Activated T-cell treated with anti-CD3 and anti-CD28 coated beads, Interleukin-2, amount 50 U/mL, for 1 hour (primary cell): ENCODE measurements around the gene CAMK1D.
"Not testable (repeated sequence)": the region's sequence is repeated elsewhere in the genome, so short reads cannot be mapped to it uniquely, and the experiment has no call there.

Experiments used
- DNase-seq: peaks from one replicate; pipeline ENCODE4 v3.0.0-alpha.2; 2020

CAMK1D gene

DNA sequence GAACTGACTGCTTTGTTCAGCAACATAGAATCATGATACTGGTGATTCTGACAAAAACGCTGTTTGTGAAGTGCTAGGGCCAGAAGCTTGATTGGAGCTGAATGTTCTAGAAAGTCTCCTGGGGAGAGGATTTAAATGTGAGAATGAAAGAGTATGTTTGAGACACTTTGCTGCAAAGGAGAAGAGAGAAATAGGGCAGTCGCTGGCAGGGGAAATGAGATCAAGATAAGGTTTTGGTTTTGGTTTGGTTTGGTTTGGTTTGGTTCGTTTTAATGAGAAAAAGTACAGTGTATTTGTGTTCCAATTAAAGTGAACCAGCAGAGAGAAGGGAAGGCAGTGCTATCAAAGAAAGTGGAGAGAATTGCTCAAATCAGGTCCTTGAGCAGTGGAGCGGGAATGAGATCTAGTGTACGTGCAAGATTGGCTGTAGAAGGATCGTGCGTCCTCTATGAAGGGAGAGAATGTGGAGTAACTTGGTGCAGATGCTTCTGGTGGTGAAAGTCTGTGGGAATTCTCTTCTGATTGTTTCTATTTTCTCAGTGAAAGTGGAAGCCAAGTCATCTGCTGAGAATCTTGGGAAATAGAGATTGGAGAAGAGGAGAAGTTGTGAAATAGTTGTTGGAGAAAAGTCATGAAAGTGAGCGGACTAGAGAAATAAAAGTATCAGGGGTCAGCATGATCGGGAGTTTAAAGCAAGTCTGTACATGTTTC, 381.6 kb downstream of the CAMK1D start:
- no peak for DNase-seq

DNA sequence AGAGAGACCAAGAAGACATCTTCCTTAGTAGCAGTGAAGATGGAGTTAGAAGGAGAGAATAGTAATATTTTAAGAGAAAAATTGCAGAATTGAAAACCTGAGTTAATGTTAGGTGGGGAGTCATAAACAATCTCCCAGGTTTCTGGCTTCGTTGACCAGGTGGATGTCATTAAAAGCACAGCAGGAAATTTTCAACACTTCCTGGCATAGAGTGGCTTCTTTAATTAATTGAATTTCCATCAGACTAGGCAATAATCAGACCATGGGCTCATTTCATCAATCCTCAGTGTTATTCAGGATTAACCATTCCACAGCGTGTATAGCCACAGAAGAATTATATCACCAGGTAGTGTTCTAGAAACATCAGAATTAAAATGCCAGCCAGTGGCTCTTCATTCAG, 383.9 kb downstream of the CAMK1D start:
- no peak for DNase-seq

DNA sequence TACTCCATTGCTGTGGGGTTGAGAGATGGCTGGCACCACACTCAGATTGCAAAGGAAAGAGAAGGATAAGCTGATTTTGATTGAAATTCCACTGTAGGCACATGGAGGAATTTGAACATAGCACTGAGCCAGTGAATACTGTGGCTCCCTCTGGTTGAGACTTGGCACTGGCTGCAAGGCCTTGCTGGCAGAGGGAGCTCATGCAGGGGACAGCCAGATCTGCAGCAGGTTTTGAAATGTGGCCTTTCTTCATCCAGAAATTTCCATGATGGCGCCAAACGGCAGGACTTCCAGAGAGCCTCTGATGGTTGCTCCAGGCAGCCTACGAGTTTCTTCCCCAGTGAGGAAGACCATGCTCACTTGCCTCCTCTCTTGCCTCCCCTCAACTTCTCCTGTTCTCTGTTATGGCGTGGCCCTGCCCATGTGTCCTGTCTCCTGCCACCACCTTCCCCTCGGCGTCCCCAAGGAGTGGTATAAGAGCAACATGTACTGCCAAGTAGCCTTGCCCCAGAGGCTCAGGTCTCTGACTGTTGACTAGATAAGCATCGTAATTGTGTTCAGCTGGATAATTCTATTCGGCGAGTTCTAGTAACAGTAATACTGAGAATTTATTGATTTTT, 386.6 kb downstream of the CAMK1D start:
- DNase-seq = no peak

DNA sequence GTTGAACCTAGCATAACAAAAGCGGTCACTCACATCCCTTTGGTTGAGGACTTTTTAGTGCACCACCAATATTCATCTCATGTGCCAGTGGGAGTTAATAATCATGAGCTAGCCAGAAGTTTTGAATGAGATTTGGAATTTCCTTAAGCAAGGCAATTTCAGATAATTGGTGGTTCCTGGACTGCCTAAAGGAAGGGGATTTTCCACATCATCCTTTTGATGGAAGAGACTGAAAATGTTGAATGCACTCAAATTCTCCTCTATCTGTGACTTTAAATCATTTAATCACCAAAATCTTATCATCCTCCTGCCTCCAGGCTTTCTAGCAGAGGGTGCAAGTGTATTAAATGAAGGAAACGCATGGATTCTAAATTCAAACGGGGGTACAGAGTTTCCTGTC, 391.5 kb downstream of the CAMK1D start:
- no peak for DNase-seq

DNA sequence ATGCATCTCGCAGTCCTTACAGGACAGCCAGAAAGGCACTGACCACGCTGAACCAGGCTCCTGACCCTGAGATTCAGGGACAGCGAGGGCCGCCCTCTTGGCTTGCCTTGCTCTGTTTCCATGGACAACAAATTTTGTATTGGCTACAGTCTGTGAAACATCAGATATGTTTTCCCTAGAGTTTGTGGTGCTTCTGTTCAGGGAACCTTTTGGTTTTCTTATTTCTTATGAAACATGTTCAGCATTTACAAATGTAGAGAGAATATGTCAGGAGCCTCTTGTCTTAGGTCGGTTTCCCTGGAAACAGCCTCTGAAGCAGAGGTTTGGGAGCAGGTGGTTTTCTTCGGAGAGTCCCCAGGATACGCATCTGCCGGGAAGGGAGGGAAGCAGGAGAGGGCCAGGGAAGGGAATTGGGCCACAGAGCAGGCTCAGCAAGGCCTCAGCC, 392.0 kb downstream of the CAMK1D start:
- no peak for DNase-seq

DNA sequence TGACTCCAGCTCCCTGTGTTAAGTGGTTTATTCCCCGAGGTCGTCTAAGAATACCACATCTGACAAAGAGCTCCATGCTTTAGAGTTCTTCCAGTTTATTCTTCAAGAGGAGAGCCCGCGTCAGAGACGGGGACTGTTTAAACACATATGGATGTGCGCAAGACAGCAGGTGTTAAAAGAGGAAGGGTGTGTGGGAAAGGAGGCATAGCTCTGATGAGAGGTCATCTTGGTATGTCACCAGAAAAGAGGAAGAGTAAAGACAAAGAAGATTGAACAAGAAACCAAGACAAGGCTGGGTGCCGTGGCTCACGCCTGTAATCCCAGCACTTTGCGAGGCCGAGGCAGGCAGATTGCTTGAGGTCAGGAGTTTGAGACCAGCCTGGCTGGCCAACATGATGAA, 393.4 kb downstream of the CAMK1D start:
- no peak for DNase-seq

DNA sequence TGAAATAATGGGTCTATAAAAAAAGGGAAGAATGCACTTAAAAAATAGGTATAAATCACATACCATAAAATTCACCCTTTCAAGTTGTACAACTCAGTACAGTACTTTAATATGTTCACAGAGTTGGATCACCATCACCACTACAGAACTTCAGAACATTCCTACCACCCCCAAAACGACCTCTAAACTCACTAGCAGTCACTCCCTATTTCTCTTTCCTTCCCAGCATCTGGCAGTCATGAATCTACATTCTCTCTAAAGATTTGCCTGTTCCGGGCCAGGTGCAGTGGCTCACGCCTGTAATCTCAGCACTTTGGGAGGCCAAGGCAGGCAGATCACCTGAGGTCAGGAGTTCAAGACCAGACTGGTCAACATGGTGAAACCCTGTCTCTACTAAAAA, 394.1 kb downstream of the CAMK1D start:
- not testable (repeated sequence) for DNase-seq

DNA sequence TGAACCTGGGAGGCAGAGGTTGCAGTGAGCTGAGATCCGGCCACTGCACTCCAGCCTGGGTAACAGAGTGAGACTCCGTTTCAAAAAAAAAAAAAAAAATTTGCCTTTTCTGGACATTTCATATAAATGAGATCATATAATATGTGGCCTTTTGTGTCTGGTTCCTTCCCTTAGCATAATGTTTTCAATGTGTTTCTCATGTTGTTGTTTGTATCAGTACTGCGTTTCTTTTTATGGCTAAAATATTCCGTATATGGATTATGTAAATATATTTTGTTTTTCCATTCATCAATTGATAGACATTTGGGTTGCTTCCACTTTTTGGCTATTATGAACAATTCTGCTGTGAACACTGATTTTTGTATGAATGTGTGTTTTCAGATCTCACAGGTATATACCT, 394.6 kb downstream of the CAMK1D start:
- DNase-seq = no peak

DNA sequence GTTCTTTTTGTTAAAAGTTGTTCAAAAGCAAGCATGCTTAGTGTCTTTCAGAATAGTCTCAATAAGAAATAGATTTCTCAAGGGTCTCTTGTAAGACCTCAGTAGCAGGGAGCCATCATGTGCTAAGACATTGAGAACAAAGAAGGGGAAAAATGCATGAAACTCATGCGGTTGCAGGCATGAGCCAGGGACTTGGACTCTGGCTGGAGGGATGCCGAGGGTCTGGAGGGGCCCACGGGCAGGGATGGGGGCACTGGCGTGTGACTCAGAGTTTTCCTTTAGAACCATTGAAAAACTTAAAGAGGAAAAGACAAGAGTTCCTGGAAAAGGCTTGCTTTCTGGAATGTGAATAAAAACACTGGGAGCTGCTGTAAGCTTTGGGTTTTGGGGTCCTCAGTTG, 398.8 kb downstream of the CAMK1D start:
- DNase-seq = no peak

DNA sequence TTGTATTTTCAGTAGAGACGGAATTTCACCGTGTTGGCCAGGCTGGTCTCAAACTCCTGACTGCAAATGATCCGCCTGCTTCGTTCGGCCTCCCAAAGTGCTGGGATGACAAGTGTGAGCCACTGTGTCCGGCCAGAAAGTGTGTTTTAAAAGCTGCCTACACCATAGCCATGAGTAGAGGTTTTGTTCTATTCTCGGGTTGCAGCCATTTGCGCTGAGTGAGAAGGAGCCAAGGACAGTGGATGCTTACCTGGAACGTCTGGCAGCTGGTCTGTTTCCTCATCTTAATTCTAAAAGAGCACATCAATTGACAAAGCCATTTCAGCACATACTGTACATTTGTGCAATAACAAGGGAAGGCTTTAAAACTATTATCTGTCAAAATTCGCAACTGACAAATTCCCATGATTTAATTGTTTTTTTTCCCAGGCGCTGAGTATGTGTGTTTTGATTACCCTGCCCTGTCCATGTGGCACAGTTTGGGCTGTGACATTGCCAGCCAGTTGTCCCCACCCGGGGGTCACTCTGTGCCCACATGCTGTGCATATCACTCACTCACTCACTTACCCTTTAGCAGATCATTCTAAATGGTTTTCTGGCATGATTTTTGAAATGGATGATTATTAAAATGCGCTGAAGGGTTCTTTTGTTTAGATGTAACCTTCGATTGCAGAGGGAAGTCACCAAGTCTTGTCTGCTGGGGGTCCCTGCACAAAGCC, 400.6 kb downstream of the CAMK1D start:
- no peak for DNase-seq

DNA sequence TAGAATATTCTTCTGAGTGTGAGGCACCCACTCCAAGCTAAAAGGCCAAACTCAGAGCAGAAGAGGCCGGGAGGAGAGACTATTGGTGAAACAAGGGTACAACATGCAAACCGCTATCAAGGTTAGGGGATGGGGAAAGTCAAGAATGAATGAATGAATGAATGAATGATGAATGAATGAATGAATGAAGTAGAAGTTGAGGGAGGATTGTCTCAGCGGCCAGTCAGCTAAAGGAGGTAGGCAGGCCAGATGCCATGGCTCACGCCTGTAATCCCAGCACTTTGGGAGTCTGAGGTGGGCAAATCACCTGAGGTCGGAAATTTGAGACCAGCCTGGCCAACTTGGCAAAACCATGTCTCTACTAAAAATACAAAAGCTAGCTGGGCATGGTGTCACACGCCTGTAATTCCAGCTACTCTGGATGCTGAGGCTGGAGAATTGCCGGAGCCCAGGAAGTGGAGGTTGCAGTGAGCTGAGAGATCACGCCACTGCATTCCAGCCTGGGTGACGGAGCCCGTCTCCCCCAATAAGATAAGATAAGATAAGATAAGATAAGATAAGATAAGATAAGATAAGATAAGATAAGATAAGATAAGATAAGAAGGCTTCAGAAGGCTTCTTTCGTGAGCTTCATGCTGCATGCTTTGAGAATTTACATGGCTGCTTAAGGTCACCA, 401.3 kb downstream of the CAMK1D start:
- DNase-seq = no peak

DNA sequence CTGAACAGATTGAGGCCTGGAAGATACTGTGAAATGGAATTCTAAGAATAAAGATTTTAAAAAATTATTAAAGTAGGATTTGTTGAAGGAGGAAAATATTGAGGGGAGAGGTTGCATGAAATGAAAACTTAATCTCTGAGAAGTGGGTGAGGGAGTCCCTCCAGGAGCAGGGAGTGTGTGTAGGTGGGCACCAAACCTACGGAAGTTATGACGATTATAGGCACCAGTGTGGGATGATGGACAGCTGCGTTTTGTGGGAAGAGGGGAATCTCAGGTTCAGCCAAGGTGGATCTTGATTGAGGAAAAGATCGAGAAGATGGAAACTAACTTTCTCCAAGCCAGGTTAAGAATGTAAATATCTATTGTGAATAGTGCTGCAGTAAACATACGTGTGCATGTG, 405.7 kb downstream of the CAMK1D start:
- DNase-seq = no peak

DNA sequence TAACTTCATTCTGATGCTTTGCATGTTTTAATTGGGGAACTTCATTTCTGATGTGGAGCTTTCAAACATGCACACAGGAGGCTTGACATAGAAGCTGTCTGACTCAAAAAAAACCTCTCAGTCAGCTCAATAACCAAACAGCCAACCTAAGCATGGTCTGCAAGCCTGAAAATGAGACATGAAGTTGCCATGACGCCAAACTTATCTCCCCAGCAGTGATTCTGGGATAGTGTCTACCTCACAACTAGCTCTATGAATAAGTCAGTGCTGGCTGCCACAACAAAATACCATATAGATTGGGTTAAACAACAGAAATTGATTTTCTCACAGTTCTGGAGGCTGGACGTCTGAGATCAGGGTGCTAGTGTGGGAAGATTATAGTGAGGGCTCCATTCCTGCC, 408.0 kb downstream of the CAMK1D start:
- no peak for DNase-seq

DNA sequence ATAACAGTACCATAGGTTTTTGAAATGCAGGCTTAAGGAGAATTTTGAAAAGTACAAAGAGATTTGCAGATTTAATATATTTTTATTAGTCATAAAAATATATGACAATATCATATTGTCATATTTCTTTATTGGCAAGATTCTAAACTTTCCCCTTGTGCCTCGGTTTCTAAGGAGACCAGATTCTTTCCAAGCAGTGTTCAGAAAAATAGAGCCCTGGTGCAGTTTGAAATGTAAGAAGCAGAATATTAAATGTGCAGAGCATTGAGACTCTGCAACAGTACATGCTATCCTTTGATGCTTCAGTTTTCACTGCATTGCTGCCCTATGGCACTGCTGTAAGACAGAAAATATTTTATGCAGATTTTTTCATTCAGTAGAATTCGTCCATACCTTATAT, 408.9 kb downstream of the CAMK1D start:
- no peak for DNase-seq

DNA sequence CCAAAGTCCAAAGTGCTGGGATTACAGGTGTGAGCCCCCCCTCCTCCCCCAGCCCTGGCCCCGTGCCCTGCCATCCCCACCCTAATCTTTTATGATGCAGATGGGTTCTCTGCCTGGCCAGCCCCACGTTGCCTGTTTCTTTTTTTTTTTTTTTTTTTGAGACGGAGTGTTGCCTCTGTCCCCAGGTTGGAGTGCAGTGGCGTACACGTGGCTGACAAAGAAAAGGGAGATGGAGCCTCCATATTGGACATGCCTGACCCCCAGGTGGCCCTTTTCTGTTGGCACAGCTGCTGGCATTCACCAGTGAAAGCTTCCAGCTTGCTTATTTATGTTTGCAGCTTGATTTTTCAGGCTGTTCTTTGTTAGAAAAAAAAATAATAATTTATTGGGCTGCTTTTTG, 416.9 kb downstream of the CAMK1D start:
- no peak for DNase-seq

DNA sequence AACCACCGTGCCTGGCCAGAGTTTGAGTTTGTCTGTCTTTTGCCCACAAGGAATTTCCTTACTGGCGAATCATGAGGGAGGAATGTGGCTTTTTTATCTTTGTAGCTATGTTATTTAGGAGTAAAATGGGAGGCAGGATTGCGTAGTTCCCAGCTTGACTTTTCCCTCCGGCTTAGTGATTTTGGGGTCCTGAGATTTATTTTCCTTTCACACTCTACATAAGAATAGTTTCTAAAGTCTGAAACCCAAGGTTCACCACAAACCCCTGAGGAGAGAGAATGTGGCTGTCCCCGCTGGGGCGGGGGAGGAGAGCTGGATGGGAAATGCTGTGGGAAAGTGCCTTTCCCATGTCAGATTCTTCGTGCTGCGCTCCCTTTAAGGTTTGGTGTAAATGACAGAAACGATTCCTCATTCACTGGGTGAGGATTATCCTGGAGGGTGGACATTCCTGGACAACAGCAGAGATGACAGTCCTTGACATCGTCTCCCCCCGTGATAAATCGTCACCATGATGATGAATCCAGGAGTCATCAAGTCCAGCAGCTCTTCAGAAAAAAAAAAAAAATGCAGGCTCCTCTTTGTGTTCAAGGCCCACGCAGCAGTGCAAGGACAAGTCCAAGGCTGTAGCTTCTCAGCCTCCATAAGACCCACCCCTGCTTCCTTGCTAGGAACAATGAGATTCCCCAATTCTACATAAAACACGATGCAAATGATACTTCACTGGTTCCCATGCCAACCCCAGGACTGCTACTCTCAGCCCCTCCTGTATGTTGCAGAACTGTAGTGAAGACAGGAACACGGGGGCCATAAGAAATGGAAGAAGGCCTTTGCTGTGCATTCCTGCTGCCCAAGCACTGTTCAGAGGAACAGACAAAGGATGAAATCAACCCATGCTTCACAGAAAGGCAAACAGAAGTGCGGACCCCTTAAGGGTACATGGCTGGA, 419.1 kb downstream of the CAMK1D start:
- DNase-seq = no peak

DNA sequence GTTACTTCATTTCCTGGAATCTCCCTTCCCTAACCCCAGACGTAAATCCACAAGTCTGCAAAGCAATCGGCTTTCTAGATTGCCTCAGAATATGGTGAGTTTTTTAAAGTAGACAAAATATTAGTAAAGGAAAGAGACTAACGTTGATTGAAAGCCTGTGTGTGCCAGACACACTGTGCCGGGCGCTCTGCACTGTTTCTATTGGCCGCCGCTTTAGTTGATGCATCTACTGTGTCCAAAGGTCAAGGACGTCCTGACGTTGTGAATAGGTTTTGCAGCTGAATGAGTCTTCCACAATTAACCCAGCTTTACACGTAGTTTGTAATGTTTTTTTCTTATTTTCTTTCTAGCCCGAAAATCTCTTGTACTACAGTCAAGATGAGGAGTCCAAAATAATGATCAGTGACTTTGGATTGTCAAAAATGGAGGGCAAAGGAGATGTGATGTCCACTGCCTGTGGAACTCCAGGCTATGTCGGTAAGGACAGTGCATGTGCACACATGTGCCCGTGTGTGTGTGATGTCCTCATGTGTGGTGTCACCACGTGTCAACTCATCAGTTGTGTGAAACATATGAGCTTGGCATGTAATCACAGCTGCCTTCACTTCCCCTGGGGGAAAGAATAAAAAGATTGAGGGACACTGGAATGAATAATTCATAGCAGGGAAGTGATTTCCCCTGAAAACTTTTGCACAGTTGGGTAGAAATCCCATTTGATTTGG, 420.1 kb downstream of the CAMK1D start:
- DNase-seq = no peak

DNA sequence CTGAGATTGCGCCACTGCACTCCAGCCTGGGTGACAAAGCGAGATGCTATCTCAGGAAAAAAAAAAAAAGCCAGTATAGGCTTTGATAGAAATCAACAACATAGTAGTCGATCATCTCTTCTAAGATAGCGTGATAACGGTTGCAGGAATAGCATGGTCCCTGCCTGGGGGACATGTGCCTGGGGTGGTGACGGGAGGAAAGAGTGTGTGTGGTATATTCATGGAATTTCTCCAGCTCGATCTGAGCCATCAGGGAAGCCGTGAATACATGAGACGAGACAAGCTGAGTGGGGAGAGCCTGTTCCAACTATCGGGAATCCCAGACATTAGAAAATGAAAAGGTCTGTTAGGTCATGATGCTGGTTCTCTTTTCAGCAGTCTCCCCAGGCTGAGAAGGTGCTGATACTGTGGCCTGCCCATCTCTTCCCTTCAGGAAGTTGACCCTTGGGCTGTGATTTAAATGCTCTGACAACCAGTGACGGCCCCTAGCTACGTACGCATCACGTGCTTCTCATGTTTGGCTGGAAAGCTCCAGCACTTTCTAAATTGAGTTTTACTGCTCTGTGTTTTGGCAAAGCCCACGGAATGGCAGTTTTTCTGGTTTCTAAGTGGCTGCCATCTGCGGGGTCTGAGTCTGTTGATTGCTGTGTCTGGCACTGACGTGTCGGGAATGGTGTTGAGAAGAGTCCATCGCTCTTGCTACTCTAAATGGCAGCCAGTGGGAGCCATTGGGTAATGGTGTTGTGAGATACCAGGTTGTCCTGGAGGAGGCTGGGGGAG, 422.8 kb downstream of the CAMK1D start:
- DNase-seq = no peak

DNA sequence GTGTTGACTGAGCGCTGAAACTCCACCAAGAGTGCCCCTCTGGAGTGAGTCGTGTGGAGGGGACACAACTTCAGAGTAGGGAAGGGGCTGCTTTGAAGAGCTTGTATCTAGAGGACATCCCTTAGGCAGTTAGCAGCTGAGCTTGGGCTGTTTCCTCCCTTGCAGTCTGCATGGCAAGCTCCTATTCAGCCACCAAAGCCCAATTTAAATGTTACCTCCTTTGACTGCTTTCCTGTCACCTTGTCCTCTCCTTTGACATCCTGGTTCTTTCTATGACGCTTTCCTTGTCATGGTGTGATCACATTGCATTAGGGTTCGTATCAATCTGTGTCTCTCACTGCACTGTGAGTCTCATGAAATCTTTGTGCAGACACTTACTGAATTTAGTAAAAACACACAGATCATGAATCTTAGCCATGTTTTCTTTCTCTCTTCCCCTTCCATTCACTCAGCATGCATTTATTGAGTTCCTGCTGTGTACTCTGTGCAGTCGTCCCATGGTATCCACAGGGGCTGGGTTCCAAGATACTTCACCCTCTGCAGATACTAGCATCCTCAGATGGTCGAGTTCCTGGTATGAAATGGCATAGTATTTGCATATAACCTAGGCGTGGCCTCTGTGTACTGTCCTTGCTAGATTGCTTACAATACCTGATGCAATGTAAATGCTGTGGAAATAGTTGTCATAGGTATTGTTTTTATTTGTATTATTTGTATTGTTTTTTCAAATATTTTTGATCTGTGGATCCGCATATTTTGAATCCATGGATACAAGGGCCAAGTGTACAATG, 423.6 kb downstream of the CAMK1D start:
- DNase-seq = no peak
